ENCODE data around the gene SLIT3.

SLIT3 gene

GRCh38 chr5:168961681-168962080, 339.3 kb downstream of the SLIT3 start:
- Mint-ChIP-seq H3K36me3 (ENCODE audit: low read depth) (no peaks in the 10 kb centered on the region), H3K4me3 (no peak overlapping the region)

GRCh38 chr5:168960497-168960896, 340.4 kb downstream of the SLIT3 start:
- H3K27ac Mint-ChIP-seq, result no peak overlapping the region
- no peaks in the 10 kb centered on the region for H3K36me3 Mint-ChIP-seq (ENCODE audit: low read depth)
- TF ChIP-seq CTCF (IDR thresholded peaks at IDR 0.05), result no peak
- no peaks in the 10 kb centered on the region for H3K9me3 Mint-ChIP-seq
- H3K27me3 Mint-ChIP-seq (ENCODE audit: low read depth, poor library complexity), result peaks cover 12% of the 10 kb centered on the region
- peaks cover 24% of the 10 kb centered on the region for H3K4me1 Mint-ChIP-seq
- H3K4me3 Mint-ChIP-seq, result no peak overlapping the region
- DNase-seq, result no peak

More at GRCh38 chr5:168961681-168962080, 339.3 kb downstream of the SLIT3 start:
- Mint-ChIP-seq H3K4me1 (peaks cover 35% of the 10 kb centered on the region), H3K9me3 (no peaks in the 10 kb centered on the region), H3K27me3 (ENCODE audit: low read depth, poor library complexity) (peaks cover 11% of the 10 kb centered on the region), H3K27ac (peak overlapping the region; percentile 72)
- no peak for TF ChIP-seq CTCF (IDR thresholded peaks at IDR 0.05)
- no peak for DNase-seq

- Mint-ChIP-seq H3K4me1 (peaks cover 40% of the 10 kb centered on the region), H3K9me3 (no peaks in the 10 kb centered on the region), H3K4me3 (no peak overlapping the region), H3K27me3 (ENCODE audit: low read depth, poor library complexity) (peaks cover 8% of the 10 kb centered on the region), H3K27ac (no peak overlapping the region), H3K36me3 (ENCODE audit: low read depth) (no peaks in the 10 kb centered on the region)
- TF ChIP-seq CTCF (IDR thresholded peaks at IDR 0.05), result no peak
- DNase-seq, result no peak
These were observed 347.6 kb downstream of the SLIT3 start for GRCh38 chr5:168953351-168953750.

- H3K9me3 Mint-ChIP-seq, result no peaks in the 10 kb centered on the region
- TF ChIP-seq CTCF (IDR thresholded peaks at IDR 0.05), result no peak
- H3K4me3 Mint-ChIP-seq, result no peak overlapping the region
- no peak overlapping the region for H3K27ac Mint-ChIP-seq
- peaks cover 48% of the 10 kb centered on the region for H3K4me1 Mint-ChIP-seq
- peaks cover 10% of the 10 kb centered on the region for H3K27me3 Mint-ChIP-seq (ENCODE audit: low read depth, poor library complexity)
- DNase-seq, result no peak
- no peaks in the 10 kb centered on the region for H3K36me3 Mint-ChIP-seq (ENCODE audit: low read depth)
These were observed 348.7 kb downstream of the SLIT3 start for GRCh38 chr5:168952196-168952595.

- H3K4me3 Mint-ChIP-seq, result no peak overlapping the region
- H3K27ac Mint-ChIP-seq, result peak overlapping the region; percentile 25
- H3K36me3 Mint-ChIP-seq (ENCODE audit: low read depth), result no peaks in the 10 kb centered on the region
- DNase-seq, result peak; percentile 23
- no peaks in the 10 kb centered on the region for H3K9me3 Mint-ChIP-seq
- H3K4me1 Mint-ChIP-seq, result peaks cover 53% of the 10 kb centered on the region
- peaks cover 10% of the 10 kb centered on the region for H3K27me3 Mint-ChIP-seq (ENCODE audit: low read depth, poor library complexity)
- no peak for TF ChIP-seq CTCF (IDR thresholded peaks at IDR 0.05)
These were observed 349.2 kb downstream of the SLIT3 start for GRCh38 chr5:168951769-168952168.

- H3K9me3 Mint-ChIP-seq, result no peaks in the 10 kb centered on the region
- no peak for TF ChIP-seq CTCF (IDR thresholded peaks at IDR 0.05)
- no peaks in the 10 kb centered on the region for H3K36me3 Mint-ChIP-seq (ENCODE audit: low read depth)
- H3K27me3 Mint-ChIP-seq (ENCODE audit: low read depth, poor library complexity), result peaks cover 9% of the 10 kb centered on the region
- peaks cover 56% of the 10 kb centered on the region for H3K4me1 Mint-ChIP-seq
- DNase-seq, result no peak
- H3K4me3 Mint-ChIP-seq, result no peak overlapping the region
- no peak overlapping the region for H3K27ac Mint-ChIP-seq
These were observed 349.6 kb downstream of the SLIT3 start for GRCh38 chr5:168951356-168951755.

Measured in nephron progenitor cell (in vitro differentiated cells).